ENCODE results near the gene KRTAP10-11.

KRTAP10-11 gene

DNA sequence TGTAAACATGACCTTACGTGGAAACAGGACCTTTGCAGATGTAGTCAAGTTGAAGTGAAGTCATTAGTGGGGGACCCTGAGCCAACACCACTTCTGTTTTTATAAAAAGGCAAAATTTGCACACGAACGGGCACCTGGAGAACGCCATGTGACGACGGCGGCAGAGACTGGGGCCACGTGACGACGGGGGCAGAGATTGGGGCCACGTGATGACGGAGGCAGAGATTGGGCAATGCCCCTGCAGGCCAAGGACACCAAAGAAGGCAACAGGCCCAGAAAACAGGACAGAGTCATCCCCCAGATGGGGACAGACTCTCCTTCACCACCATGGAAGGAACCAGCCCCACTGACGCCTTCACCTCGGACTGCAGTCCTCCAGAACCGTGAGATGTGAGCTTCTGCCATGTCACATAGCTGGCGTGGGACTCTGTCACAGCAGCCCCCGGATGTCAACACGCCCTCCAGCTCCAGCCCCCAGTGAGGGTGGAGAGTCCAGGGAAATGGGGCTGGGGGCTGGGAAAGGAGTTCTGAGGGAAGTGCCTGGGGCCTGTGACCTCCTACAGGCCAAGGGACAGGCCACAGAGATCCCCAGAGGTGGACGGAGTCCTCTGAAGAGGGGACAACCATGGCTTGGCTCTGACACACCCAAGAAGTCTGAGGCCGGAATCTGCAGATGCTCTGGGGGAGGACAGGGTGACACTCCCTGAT is 4.2 kb downstream of the KRTAP10-11 start:
- TF ChIP-seq GATA3 (IDR thresholded peaks at IDR 0.05; ENCODE audit: low read depth, low read length) (no peak), GATA2 (IDR thresholded peaks at IDR 0.05; ENCODE audit: low read depth, low read length) (no peak)

DNA sequence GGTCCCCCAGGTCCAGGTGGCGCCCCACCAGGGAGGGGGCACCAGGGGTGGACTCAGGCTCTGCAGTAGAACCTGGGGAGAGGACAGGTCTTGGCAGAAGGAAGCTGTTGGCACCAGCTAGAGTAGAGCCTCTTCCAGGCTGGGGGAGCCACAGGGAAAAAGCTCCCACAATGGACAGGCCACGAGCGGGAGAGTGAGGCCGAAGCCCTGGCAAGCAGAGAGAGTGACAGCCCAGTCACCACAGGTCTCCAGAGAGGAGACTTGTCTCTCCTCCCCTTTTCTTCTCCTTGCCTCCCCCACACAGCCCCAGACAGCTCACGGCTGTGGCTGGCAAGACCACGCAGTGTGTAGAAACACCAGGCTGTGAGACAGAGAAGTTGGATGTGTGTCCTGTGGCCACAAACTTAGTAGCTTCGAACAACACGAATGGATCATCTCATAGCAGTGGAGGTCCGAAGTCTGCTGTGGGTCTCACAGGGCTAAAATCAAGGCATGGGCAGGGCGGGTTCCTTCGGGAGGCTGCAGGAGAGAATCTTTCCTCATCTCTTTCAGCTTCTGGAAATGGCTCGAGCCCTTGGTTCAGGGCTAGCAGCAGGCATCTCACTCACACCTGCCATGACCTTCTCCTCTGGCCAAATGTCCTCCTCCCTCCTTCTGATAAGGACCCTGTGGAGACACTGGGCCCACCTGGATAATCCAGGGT is 4.9 kb downstream of the KRTAP10-11 start:
- no peak for TF ChIP-seq GATA3 (IDR thresholded peaks at IDR 0.05; ENCODE audit: low read depth, low read length)
- no peak for TF ChIP-seq GATA2 (IDR thresholded peaks at IDR 0.05; ENCODE audit: low read depth, low read length)

GRCh38 chr21:44653123-44653522 is 6.9 kb downstream of the KRTAP10-11 start:
- no peak for TF ChIP-seq GATA2 (IDR thresholded peaks at IDR 0.05; ENCODE audit: low read depth, low read length)
- no peak for TF ChIP-seq GATA3 (IDR thresholded peaks at IDR 0.05; ENCODE audit: low read depth, low read length)

DNA sequence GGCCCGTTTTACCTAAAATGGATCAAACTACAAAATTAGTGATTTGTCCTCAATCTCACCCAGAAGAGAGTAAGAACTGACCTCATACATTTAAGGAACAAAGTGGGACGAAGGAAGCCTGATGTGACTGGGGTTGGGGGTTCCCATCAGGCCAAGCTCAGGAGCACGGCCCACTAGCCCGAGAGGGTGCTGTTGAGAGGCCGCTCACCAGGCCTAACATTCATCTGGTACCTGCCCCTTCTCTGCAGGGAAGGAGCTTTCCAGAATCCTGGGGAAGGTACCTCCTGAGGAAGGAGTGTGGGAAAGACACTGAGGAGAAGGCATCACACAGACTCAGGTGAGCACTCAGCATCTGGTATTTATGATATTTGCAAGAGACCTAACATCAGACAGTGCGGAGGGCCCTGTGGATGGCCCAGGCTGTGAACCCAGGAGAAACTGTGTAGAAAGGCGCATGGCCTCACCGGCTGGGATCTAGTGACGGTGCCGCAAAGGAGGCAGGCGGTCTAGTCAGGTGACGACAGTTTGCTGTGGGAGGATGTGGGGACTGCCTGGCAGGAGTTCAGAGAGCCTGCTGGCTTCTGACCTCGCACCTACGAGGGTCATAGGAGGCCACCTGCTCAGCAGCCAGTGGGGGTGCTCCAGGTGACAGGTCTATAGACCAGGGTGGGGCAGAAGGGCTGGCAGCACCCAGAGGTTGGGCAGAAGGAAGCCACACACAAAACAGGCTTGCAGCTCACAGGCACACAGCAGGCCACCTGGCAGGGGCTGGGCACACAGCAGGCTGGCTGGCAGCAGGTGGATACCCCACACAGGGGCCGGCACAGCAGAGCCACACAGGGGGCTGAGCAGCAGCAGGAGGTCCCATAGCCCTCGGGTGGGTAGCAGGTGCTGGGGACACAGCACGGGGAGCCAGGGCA is 7.7 kb downstream of the KRTAP10-11 start:
- TF ChIP-seq GATA2 (IDR thresholded peaks at IDR 0.05; ENCODE audit: low read depth, low read length) (no peak), GATA3 (IDR thresholded peaks at IDR 0.05; ENCODE audit: low read depth, low read length) (no peak)

- TF ChIP-seq GATA3 (IDR thresholded peaks at IDR 0.05; ENCODE audit: low read depth, low read length) (no peak), GATA2 (IDR thresholded peaks at IDR 0.05; ENCODE audit: low read depth, low read length) (no peak)
These were observed 8.5 kb downstream of the KRTAP10-11 start, which contains the start of gene KRTAP12-4 for GRCh38 chr21:44654576-44655175. Gene KRTAP12-4, minus strand, starts transcription at chr21:44654659. Its CDS starts 45 bp downstream, at chr21:44654614.

- TF ChIP-seq GATA2 (IDR thresholded peaks at IDR 0.05; ENCODE audit: low read depth, low read length) (no peak), GATA3 (IDR thresholded peaks at IDR 0.05; ENCODE audit: low read depth, low read length) (no peak)
These were observed 10.7 kb downstream of the KRTAP10-11 start for GRCh38 chr21:44656868-44657267.

- TF ChIP-seq GATA3 (IDR thresholded peaks at IDR 0.05; ENCODE audit: low read depth, low read length) (no peak), GATA2 (IDR thresholded peaks at IDR 0.05; ENCODE audit: low read depth, low read length) (no peak)
These were observed 11.7 kb downstream of the KRTAP10-11 start, which contains the start of gene KRTAP12-3 for GRCh38 chr21:44657635-44658540. Gene KRTAP12-3, plus strand, starts transcription at chr21:44657932. Its CDS starts 48 bp downstream, at chr21:44657980.

DNA sequence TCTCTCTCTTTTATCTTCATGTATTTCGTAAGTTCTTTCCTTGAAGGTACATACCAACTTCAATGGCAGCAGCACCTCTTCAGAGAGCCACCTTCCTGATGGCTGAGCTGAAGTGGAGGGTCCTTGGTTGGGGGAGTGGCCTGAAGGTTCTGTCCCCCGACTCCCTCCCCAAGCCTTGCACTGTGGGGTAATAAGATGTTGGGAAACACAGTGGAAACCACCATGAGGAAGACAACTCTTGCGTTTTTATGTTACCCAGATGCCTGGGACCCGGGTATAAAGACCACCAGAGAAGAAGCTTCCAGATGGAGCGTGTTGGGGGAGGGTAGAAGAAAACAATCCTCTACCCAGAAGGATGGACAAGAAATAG is 12.3 kb downstream of the KRTAP10-11 start:
- TF ChIP-seq GATA3 (IDR thresholded peaks at IDR 0.05; ENCODE audit: low read depth, low read length) (no peak), GATA2 (IDR thresholded peaks at IDR 0.05; ENCODE audit: low read depth, low read length) (no peak)

- no peak for TF ChIP-seq GATA2 (IDR thresholded peaks at IDR 0.05; ENCODE audit: low read depth, low read length)
- no peak for TF ChIP-seq GATA3 (IDR thresholded peaks at IDR 0.05; ENCODE audit: low read depth, low read length)
These were observed 12.8 kb downstream of the KRTAP10-11 start for GRCh38 chr21:44658913-44659595.

DNA sequence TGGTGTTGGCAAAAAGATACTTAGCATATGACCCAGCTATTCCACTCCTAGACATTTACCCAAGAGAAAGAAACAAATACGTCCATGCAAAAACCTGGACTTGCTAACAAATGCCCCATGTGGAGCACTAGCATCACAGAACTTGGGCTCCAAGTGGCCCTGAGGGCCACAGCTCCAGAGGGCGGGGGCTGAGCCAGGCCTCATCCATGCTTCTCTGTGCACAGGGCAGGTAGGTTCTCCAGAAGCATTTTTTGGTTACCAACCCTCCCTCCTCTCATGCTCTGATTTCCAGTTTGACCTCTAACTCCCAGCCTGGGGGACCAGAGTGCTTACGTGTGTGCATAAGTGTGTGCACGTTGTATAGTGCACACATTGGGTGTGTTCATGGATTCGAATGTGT is 18.5 kb downstream of the KRTAP10-11 start:
- no peak for TF ChIP-seq GATA3 (IDR thresholded peaks at IDR 0.05; ENCODE audit: low read depth, low read length)
- no peak for TF ChIP-seq GATA2 (IDR thresholded peaks at IDR 0.05; ENCODE audit: low read depth, low read length)

GRCh38 chr21:44666401-44667320 is 20.4 kb downstream of the KRTAP10-11 start, which contains the start of gene KRTAP12-2:
Gene KRTAP12-2, minus strand, starts transcription at chr21:44666927. Its CDS starts 41 bp downstream, at chr21:44666886.
- TF ChIP-seq GATA2 (IDR thresholded peaks at IDR 0.05; ENCODE audit: low read depth, low read length) (no peak), GATA3 (IDR thresholded peaks at IDR 0.05; ENCODE audit: low read depth, low read length) (no peak)

Measured in SH-SY5Y (cell line).